HepG2 (cell line): Measurements from ENCODE around the gene SLC4A7. TPM values are rescaled to one million over a fixed set of nuclear protein-coding genes. Genes with fewer than 3 reads are reported as not detected.

Source experiments
- FOXJ3 ChIP-seq: sonication (generic); formaldehyde crosslinking; IDR thresholded peaks from 2 replicates; pipeline ENCODE4 v1.4.0; 2020; ENCODE audit warnings: missing genetic modification reagents, mild to moderate bottlenecking, borderline replicate concordance
- GABPB1 ChIP-seq: IDR thresholded peaks from 2 replicates; pipeline ENCODE4 v1.6.1; 2016; ENCODE audit warnings: mild to moderate bottlenecking, missing genetic modification reagents, moderate library complexity, missing compliant biosample characterization
- HOXA3 ChIP-seq: sonication (generic); formaldehyde crosslinking; IDR thresholded peaks from 2 replicates; pipeline ENCODE4 v1.5.0; 2020; ENCODE audit warnings: missing genetic modification reagents
- KDM2A ChIP-seq: sonication (generic); formaldehyde crosslinking; IDR thresholded peaks from 2 replicates; pipeline ENCODE4 v1.4.0; 2020; ENCODE audit warnings: low read depth, missing genetic modification reagents, borderline replicate concordance
- KLF6 ChIP-seq: IDR thresholded peaks from 2 replicates; pipeline ENCODE4 v1.8.0; 2016; ENCODE audit warnings: missing biosample characterization, missing genetic modification reagents
- MAFF ChIP-seq: IDR thresholded peaks from 2 replicates; pipeline ENCODE4 v1.6.1; 2011; ENCODE audit warnings: low read depth, low read length, improper control_type of control experiment
- MATR3 ChIP-seq: sonication (generic); formaldehyde crosslinking; IDR thresholded peaks from 2 replicates; pipeline ENCODE4 v1.4.0; 2020; ENCODE audit warnings: missing genetic modification reagents
- PTBP1 ChIP-seq: fragments of 200-400 bp; formaldehyde crosslinking; IDR thresholded peaks from 2 replicates; pipeline ENCODE4 v1.6.1; 2018; ENCODE audit warnings: low read length, low read depth; ENCODE audit not compliant: poor library complexity, severe bottlenecking
- SMAD9 ChIP-seq: sonication (generic); formaldehyde crosslinking; IDR thresholded peaks from 2 replicates; pipeline ENCODE4 v1.5.1; 2020; ENCODE audit warnings: mild to moderate bottlenecking, missing genetic modification reagents
- SOX13 ChIP-seq, 3 experiments: fragments of 450-650 bp in 1 of 3; sonication (generic) in 1 of 3; formaldehyde crosslinking in 1 of 3; IDR thresholded peaks in 2 of 3; conservative IDR thresholded peaks in 1 of 3; 2 replicates each; pipeline versions ENCODE4 v1.5.0 to v1.6.1; 2016 to 2020; ENCODE audit warnings: antibody characterized with exemption in 1 of 3, mild to moderate bottlenecking in 1 of 3, missing compliant biosample characterization in 1 of 3, missing genetic modification reagents in 1 of 3, moderate library complexity in 1 of 3
- U2AF2 ChIP-seq: fragments of 200-400 bp; formaldehyde crosslinking; IDR thresholded peaks from 2 replicates; pipeline ENCODE4 v1.6.1; 2017; ENCODE audit warnings: low read depth, mild to moderate bottlenecking, low read length
- WIZ ChIP-seq: sonication (generic); formaldehyde crosslinking; IDR thresholded peaks from 2 replicates; pipeline ENCODE4 v1.5.1; 2020; ENCODE audit warnings: mild to moderate bottlenecking, missing genetic modification reagents
- ZBTB26 ChIP-seq: IDR thresholded peaks from 2 replicates; pipeline ENCODE4 v1.6.1; 2016; ENCODE audit warnings: missing compliant biosample characterization, missing genetic modification reagents, borderline replicate concordance
- ZBTB7A ChIP-seq: sonication (generic); formaldehyde crosslinking; IDR thresholded peaks from 2 replicates; pipeline ENCODE4 v1.8.0; 2022; ENCODE audit warnings: mild to moderate bottlenecking, missing genetic modification reagents
- ZFP36 ChIP-seq: fragments of 150-350 bp; IDR thresholded peaks from 2 replicates; pipeline ENCODE4 v1.6.1; 2018; ENCODE audit warnings: borderline replicate concordance, low read length, low read depth; ENCODE audit not compliant: partially characterized antibody
- ZNF264 ChIP-seq: sonication (generic); formaldehyde crosslinking; IDR thresholded peaks from 2 replicates; pipeline ENCODE4 v1.4.0; 2020; ENCODE audit warnings: missing genetic modification reagents
- ZNF441 ChIP-seq: sonication (generic); formaldehyde crosslinking; IDR thresholded peaks from 2 replicates; pipeline ENCODE4 v1.7.0; 2021; ENCODE audit warnings: missing genetic modification reagents, borderline replicate concordance
- ZNF75D ChIP-seq: sonication (generic); formaldehyde crosslinking; IDR thresholded peaks from 2 replicates; pipeline ENCODE4 v1.8.1; 2023; ENCODE audit warnings: missing genetic modification reagents, mild to moderate bottlenecking, borderline replicate concordance
- ZSCAN31 ChIP-seq: sonication (generic); formaldehyde crosslinking; IDR thresholded peaks from 2 replicates; pipeline ENCODE4 v1.5.0; 2020; ENCODE audit warnings: low read depth, mild to moderate bottlenecking, missing genetic modification reagents
- polyA plus RNA-seq, 8 experiments: library from polyadenylated mRNA; depleted of rRNA in 3 of 8; stranded (reverse) in 7 of 8; unstranded in 1 of 8; fragments of >200 nt; fragmentation: Illumina TruSeq in 4 of 8; extraction: Trizol in 4 of 8; gene quantifications; 2 replicates each; pipeline versions ENCODE4 v1.2.1 to v1.2.3, GENCODE V29; 2011 to 2016; ENCODE audit warnings: low read depth in 4 of 8, missing spikeins in 1 of 8, mixed read lengths in 1 of 8; ENCODE audit not compliant: insufficient read depth in 1 of 8
- total RNA-seq, 5 experiments: library from RNA; depleted of rRNA; stranded (reverse); fragments of >200 nt; fragmentation: Illumina TruSeq; extraction: Trizol; gene quantifications; 2 replicates each; pipeline ENCODE4 v1.2.3, GENCODE V29; 2016; ENCODE audit warnings: low read depth in 1 of 5
- TF ChIP-seq, protein P1 (sequence below): sonication (generic); formaldehyde crosslinking; IDR thresholded peaks from 2 replicates; pipeline ENCODE4 v1.4.0; 2020; ENCODE audit warnings: missing genetic modification reagents
- TF ChIP-seq, protein P2 (sequence below): IDR thresholded peaks from 2 replicates; pipeline ENCODE4 v1.6.1; 2016; ENCODE audit warnings: missing compliant biosample characterization, missing genetic modification reagents, borderline replicate concordance
- TF ChIP-seq, protein P3 (sequence below): IDR thresholded peaks from 2 replicates; pipeline ENCODE4 v1.6.1; 2016; ENCODE audit warnings: missing biosample characterization, missing genetic modification reagents, low read depth

SLC4A7 gene
- total and polyA plus RNA-seq, 2 of the 13 experiments (the other 11 are each of a cell fraction or from before 2014, with no cell fraction given): 16.4 to 43.8 TPM

DNA sequence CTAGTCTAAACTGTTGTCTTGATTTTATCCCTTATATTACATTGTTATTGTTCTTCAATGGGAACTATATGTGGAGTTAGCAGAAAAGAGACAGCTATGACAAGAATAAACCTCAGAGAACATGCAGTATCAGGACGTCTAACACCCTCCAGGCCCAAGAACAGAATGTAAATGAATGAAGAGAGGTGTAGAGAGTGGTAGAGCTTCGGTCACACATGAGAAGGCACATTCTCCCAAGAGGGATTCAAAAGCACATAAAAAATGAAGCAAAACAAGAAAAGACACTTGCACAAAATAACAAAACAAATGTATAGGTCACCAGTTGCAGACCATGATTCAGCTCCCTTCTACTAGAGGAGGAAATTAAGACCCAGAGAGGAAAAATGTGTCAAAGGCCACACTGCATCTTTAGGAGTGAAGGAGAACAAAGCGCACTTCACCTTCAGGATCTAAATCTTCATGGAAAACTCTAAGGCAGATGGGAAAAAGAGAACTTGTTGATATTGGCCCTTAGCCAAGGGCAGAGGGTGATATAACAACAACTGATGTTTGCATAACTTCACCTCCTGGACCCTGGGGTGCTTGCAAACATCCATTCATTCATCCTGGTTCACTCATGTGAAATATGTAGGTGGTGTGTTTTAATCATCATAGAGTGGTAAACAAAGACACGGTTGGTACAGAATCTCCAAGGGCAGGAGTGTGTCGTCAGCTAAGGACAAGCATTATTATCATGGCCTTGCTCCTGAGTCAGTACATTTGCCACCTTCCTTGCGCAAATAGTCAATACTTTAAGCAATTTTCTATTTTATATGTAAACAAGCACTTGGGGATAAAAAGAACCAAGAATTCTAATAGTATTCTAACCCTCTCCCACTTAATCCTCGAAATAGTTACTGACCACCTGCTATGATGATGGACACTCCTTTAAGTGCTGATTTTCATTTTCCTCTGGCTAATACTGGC, 123.8 kb downstream of the SLC4A7 start (continued):
- peak; percentile 45 for TF ChIP-seq GABPB1 (CRISPR knock-in tag)
- TF ChIP-seq, protein P1, sequence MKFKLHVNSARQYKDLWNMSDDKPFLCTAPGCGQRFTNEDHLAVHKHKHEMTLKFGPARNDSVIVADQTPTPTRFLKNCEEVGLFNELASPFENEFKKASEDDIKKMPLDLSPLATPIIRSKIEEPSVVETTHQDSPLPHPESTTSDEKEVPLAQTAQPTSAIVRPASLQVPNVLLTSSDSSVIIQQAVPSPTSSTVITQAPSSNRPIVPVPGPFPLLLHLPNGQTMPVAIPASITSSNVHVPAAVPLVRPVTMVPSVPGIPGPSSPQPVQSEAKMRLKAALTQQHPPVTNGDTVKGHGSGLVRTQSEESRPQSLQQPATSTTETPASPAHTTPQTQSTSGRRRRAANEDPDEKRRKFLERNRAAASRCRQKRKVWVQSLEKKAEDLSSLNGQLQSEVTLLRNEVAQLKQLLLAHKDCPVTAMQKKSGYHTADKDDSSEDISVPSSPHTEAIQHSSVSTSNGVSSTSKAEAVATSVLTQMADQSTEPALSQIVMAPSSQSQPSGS (CRISPR knock-in tag): peak; percentile 95
- TF ChIP-seq, protein P2, sequence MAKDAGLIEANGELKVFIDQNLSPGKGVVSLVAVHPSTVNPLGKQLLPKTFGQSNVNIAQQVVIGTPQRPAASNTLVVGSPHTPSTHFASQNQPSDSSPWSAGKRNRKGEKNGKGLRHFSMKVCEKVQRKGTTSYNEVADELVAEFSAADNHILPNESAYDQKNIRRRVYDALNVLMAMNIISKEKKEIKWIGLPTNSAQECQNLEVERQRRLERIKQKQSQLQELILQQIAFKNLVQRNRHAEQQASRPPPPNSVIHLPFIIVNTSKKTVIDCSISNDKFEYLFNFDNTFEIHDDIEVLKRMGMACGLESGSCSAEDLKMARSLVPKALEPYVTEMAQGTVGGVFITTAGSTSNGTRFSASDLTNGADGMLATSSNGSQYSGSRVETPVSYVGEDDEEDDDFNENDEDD (CRISPR knock-in tag): no peak; the same call in 1 of the 2 replicates
- peak; percentile 89; the same call in 1 of the 2 replicates for TF ChIP-seq ZSCAN31 (CRISPR knock-in tag)
- TF ChIP-seq FOXJ3 (CRISPR knock-in tag): peak; percentile 100
- no peak for TF ChIP-seq U2AF2
- no peak for TF ChIP-seq SMAD9 (CRISPR knock-in tag)
- TF ChIP-seq SOX13 (IDR thresholded peaks at IDR 0.05): peak; percentile 95
- TF ChIP-seq SOX13 (CRISPR knock-in tag; conservative IDR thresholded peaks at IDR 0.05 in 1 of 2, IDR thresholded peaks at IDR 0.05 in 1 of 2): peak in 1 of 2 experiments; percentile 98; a peak in 2 of 4 replicates
- TF ChIP-seq MATR3 (CRISPR knock-in tag): no peak
- peak; percentile 80; the same call in 1 of the 2 replicates for TF ChIP-seq ZBTB26
- TF ChIP-seq KDM2A (CRISPR knock-in tag): peak; percentile 38; the same call in 1 of the 2 replicates
- TF ChIP-seq, protein P3, sequence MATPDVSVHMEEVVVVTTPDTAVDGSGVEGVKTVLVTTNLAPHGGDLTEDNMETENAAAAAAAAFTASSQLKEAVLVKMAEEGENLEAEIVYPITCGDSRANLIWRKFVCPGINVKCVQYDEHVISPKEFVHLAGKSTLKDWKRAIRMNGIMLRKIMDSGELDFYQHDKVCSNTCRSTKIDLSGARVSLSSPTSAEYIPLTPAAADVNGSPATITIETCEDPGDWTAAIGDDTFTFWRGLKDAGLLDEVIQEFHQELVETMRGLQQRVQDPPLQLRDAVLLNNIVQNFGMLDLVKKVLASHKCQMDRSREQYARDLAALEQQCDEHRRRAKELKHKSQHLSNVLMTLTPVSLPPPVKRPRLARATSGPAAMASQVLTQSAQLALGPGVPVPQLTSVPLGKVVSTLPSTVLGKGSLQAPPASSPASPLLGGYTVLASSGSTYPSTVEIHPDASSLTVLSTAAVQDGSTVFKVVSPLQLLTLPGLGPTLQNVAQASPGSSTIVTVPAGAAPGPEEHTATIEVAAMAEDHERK (CRISPR knock-in tag): no peak
- peak; percentile 78; the same call in 1 of the 2 replicates for TF ChIP-seq KLF6 (CRISPR knock-in tag)
- peak; percentile 87; the same call in 1 of the 2 replicates for TF ChIP-seq ZNF264 (CRISPR knock-in tag)
- no peak for TF ChIP-seq PTBP1
- TF ChIP-seq WIZ: 0 out of 2 replicates have a peak, but pooled peaks have one; percentile 41
- peak; percentile 85 for TF ChIP-seq HOXA3 (CRISPR knock-in tag)
- TF ChIP-seq ZBTB7A (CRISPR knock-in tag): peak; percentile 24; the same call in 1 of the 2 replicates
- TF ChIP-seq ZNF441 (CRISPR knock-in tag): peak; percentile 30; the same call in 1 of the 2 replicates
- TF ChIP-seq ZFP36: peak; percentile 41
- no peak for TF ChIP-seq ZNF75D (CRISPR knock-in tag)
- TF ChIP-seq MAFF: peak; percentile 71
